GM23338 (cell line): ENCODE results near the gene RAD50. TPM values are rescaled to one million over a fixed set of nuclear protein-coding genes. Genes with fewer than 3 reads are reported as not detected.

Source experiments
- ATAC-seq: fragments of 200-7000 bp; cut with Tn5 transposase; 3 replicates; pipeline ENCODE4 v1.9.1; 2020
- DNase-seq: peaks from one replicate; pipeline ENCODE4 v3.0.0-alpha.2; 2015; ENCODE audit warnings: low spot score
- H2AFZ ChIP-seq: fragments of 200-600 bp; sonication (generic); 2 replicates; pipeline ENCODE4 v1.8.0; 2016; ENCODE audit warnings: antibody characterized with exemption, mild to moderate bottlenecking, moderate library complexity
- H3F3A ChIP-seq: fragments of 200-600 bp; sonication (generic); replicated peaks from 2 replicates; pipeline ENCODE4 v1.8.0; 2017; ENCODE audit warnings: antibody characterized with exemption, mixed run types, low read depth
- H3K27ac ChIP-seq: fragments of 200-600 bp; sonication (generic); 2 replicates; pipeline ENCODE4 v1.6.1; 2016; ENCODE audit warnings: low read depth
- H3K27me3 ChIP-seq: fragments of 200-600 bp; sonication (generic); 2 replicates; pipeline ENCODE4 v1.8.0; 2016; ENCODE audit warnings: mild to moderate bottlenecking, mixed run types, moderate library complexity; ENCODE audit not compliant: insufficient read depth
- H3K36me3 ChIP-seq: fragments of 200-600 bp; sonication (generic); 2 replicates; pipeline ENCODE4 v1.8.0; 2016; ENCODE audit warnings: mild to moderate bottlenecking; ENCODE audit not compliant: insufficient read depth
- H3K4me1 ChIP-seq: fragments of 200-600 bp; sonication (generic); 2 replicates; pipeline ENCODE4 v1.8.0; 2016; ENCODE audit warnings: mild to moderate bottlenecking, moderate library complexity; ENCODE audit not compliant: insufficient read depth
- H3K4me2 ChIP-seq: fragments of 200-600 bp; sonication (generic); 2 replicates; pipeline ENCODE4 v1.7.1; 2017; ENCODE audit warnings: mixed run types
- H3K4me3 ChIP-seq: fragments of 200-600 bp; sonication (generic); 2 replicates; pipeline ENCODE4 v1.6.1; 2016; ENCODE audit warnings: mixed run types
- H3K79me2 ChIP-seq: fragments of 200-600 bp; sonication (generic); replicated peaks from 2 replicates; pipeline ENCODE4 v1.8.0; 2017; ENCODE audit warnings: mild to moderate bottlenecking; ENCODE audit not compliant: insufficient read depth
- H3K9me2 ChIP-seq: fragments of 200-600 bp; sonication (generic); 2 replicates; pipeline ENCODE4 v1.8.0; 2017; ENCODE audit not compliant: insufficient read depth
- H4K20me1 ChIP-seq: fragments of 200-600 bp; sonication (generic); replicated peaks from 2 replicates; pipeline ENCODE4 v1.8.0; 2017; ENCODE audit warnings: mild to moderate bottlenecking; ENCODE audit not compliant: insufficient read depth
- H3K27ac Mint-ChIP-seq: 2 replicates; pipeline ENCODE4 v1.8.0; 2020; ENCODE audit warnings: inconsistent platforms, mild to moderate bottlenecking, moderate library complexity, mixed read lengths
- H3K27me3 Mint-ChIP-seq: 3 replicates; pipeline ENCODE4 v1.8.0; 2022; ENCODE audit warnings: low read depth, mild to moderate bottlenecking, moderate library complexity, mixed read lengths, inconsistent platforms; ENCODE audit not compliant: insufficient read depth, poor library complexity
- H3K36me3 Mint-ChIP-seq: 3 replicates; pipeline ENCODE4 v1.8.0; 2021; ENCODE audit warnings: low read depth, mild to moderate bottlenecking, inconsistent platforms, moderate library complexity, mixed read lengths
- H3K4me1 Mint-ChIP-seq: 3 replicates; pipeline ENCODE4 v1.8.0; 2020; ENCODE audit warnings: mild to moderate bottlenecking, inconsistent platforms, mixed read lengths
- H3K4me3 Mint-ChIP-seq: 3 replicates; pipeline ENCODE4 v1.8.0; 2021; ENCODE audit warnings: moderate library complexity, mild to moderate bottlenecking, inconsistent platforms, mixed read lengths
- H3K9me3 Mint-ChIP-seq: 3 replicates; pipeline ENCODE4 v1.8.0; 2020; ENCODE audit warnings: moderate library complexity, mild to moderate bottlenecking, inconsistent platforms, mixed read lengths
- CREB1 ChIP-seq: fragments of 250-450 bp; sonication (Bioruptor Pico); IDR thresholded peaks from 2 replicates; pipeline ENCODE4 v1.5.0; 2020; ENCODE audit warnings: low read depth, mild to moderate bottlenecking, moderate library complexity
- JUNB ChIP-seq: IDR thresholded peaks from one replicate; pipeline ENCODE4 v1.6.1; 2016; ENCODE audit warnings: antibody characterized with exemption; ENCODE audit not compliant: unreplicated experiment
- POLR2AphosphoS5 ChIP-seq: IDR thresholded peaks from 2 replicates; pipeline ENCODE4 v1.6.1; 2016; ENCODE audit warnings: antibody characterized with exemption, low read depth
- ZNF114 ChIP-seq: fragments of 250-450 bp; sonication (Bioruptor Pico); IDR thresholded peaks from 2 replicates; pipeline ENCODE4 v1.5.0; 2020; ENCODE audit warnings: mild to moderate bottlenecking, moderate library complexity
- ZNF331 ChIP-seq: fragments of 250-450 bp; sonication (Bioruptor Pico); IDR thresholded peaks from 2 replicates; pipeline ENCODE4 v1.5.0; 2020; ENCODE audit warnings: low read depth, mild to moderate bottlenecking, moderate library complexity
- ZNF462 ChIP-seq: fragments of 250-450 bp; sonication (Bioruptor Pico); IDR thresholded peaks from 2 replicates; pipeline ENCODE4 v1.5.0; 2020; ENCODE audit warnings: mild to moderate bottlenecking, moderate library complexity
- polyA plus RNA-seq: library from polyadenylated mRNA; unstranded; fragments of >200 nt; fragmentation: Nextera tagmentation; extraction: Ambion mirVana; gene quantifications from 2 replicates; pipeline ENCODE4 v1.2.1, GENCODE V29; 2016
- total RNA-seq: library from RNA; depleted of rRNA; stranded (reverse); fragments of >200 nt; shearing (Covaris generic); gene quantifications from 2 replicates; pipeline ENCODE4 v1.2.3, GENCODE V29; 2014
- TF ChIP-seq, protein P1 (sequence below), 2 experiments: fragments of 200-600 bp in 1 of 2; sonication (generic) in 1 of 2; conservative IDR thresholded peaks; 2 replicates each; pipeline versions ENCODE4 v1.5.1 to v1.6.1; 2016 to 2017; ENCODE audit warnings: antibody characterized with exemption in 2 of 2, low read depth in 2 of 2, mild to moderate bottlenecking in 2 of 2, moderate library complexity in 1 of 2

The RAD50 gene
- total and polyA plus RNA-seq, 2 experiments from 2014 or later = 27.0 to 52.2 TPM

DNA sequence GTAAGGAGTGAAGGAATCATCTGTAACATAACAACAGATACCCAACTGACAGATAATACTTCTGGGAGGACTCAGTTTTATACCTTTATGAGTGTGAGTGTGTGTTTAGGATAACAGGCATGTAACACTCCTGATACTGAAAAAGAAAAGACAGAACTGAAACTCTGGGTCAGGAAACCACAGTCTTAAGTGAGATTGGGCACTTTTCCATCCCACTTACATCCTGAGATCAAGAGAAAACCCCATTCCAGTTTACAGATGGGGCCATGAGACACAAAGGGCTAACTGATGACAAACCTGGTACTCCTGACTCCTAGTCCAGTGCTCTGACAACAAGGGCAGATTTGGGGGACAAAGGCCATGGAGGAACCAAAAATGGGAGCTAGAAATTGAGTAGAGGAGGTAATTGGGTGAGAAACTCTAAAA is 31.5 kb upstream of the RAD50 start (continued):
- TF ChIP-seq ZNF462 (CRISPR knock-in tag) (no peak), ZNF114 (CRISPR knock-in tag) (no peak), CREB1 (CRISPR knock-in tag) (no peak), JUNB (no peak), ZNF331 (no peak), POLR2AphosphoS5 (no peak)

- no peak for TF ChIP-seq ZNF114 (CRISPR knock-in tag)
- TF ChIP-seq, protein P1, sequence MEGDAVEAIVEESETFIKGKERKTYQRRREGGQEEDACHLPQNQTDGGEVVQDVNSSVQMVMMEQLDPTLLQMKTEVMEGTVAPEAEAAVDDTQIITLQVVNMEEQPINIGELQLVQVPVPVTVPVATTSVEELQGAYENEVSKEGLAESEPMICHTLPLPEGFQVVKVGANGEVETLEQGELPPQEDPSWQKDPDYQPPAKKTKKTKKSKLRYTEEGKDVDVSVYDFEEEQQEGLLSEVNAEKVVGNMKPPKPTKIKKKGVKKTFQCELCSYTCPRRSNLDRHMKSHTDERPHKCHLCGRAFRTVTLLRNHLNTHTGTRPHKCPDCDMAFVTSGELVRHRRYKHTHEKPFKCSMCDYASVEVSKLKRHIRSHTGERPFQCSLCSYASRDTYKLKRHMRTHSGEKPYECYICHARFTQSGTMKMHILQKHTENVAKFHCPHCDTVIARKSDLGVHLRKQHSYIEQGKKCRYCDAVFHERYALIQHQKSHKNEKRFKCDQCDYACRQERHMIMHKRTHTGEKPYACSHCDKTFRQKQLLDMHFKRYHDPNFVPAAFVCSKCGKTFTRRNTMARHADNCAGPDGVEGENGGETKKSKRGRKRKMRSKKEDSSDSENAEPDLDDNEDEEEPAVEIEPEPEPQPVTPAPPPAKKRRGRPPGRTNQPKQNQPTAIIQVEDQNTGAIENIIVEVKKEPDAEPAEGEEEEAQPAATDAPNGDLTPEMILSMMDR (conservative IDR thresholded peaks at IDR 0.05; ENCODE audit: low read depth in 2 of 2) = peak; percentile 68 to 97
- Histone ChIP-seq H3K36me3 (no peaks in the 10 kb centered on the region), H4K20me1 (no peaks in the 10 kb centered on the region), H3K4me3 (peak overlapping the region; percentile 21; the same call in 1 of the 2 replicates), H3K27me3 (no peaks in the 10 kb centered on the region), H3K79me2 (no peaks in the 10 kb centered on the region), H2AFZ (peak overlapping the region; percentile 34; the same call in 1 of the 2 replicates), H3K27ac (no peak overlapping the region), H3K4me1 (no peaks in the 10 kb centered on the region), H3K9me2 (no peaks in the 10 kb centered on the region), H3K4me2 (peak overlapping the region; percentile 24; the same call in 1 of the 2 replicates), H3F3A (no peaks in the 10 kb centered on the region)
- peaks cover 11% of the 10 kb centered on the region for H3K27me3 Mint-ChIP-seq
- H3K4me3 Mint-ChIP-seq = peak overlapping the region; percentile 51; the same call in 2 of the 3 replicates
- H3K9me3 Mint-ChIP-seq = peaks cover 3% of the 10 kb centered on the region; the same call in 1 of the 3 replicates
- H3K27ac Mint-ChIP-seq = no peak overlapping the region
- no peaks in the 10 kb centered on the region for H3K4me1 Mint-ChIP-seq
- ATAC-seq (peak; percentile 92), DNase-seq (peak; percentile 90)
- H3K36me3 Mint-ChIP-seq = no peaks in the 10 kb centered on the region
Observed at GRCh38 chr5:132526290-132526973, 30.3 kb upstream of the RAD50 start.
